PC-3 (cell line): ENCODE data around the gene MINDY3. TPM values are rescaled to one million over a fixed set of nuclear protein-coding genes. Genes with fewer than 3 reads are reported as not detected.

Source experiments
- ATAC-seq: fragments of 200-7000 bp; cut with Tn5 transposase; 2 replicates; pipeline ENCODE4 v1.9.1; 2020; ENCODE audit warnings: mild to moderate bottlenecking, moderate library complexity
- BruUV-seq: library from RNA; stranded (reverse); fragments of 400-500 nt; replicated peaks from 2 replicates; lab custom pipeline; 2021; lab: Mats Ljungman, UMichigan
- CTCF ChIA-PET: fragments of 300-600 bp; sonication (Branson Sonifier 250); formaldehyde crosslinking; loops from one replicate; lab custom pipeline; 2022; ENCODE audit warnings: antibody characterized with exemption; lab: Charles Lee
- POLR2A ChIA-PET: fragments of 300-600 bp; sonication (Branson Sonifier 250); formaldehyde crosslinking; loops from one replicate; lab custom pipeline; 2022; ENCODE audit warnings: antibody characterized with exemption; ENCODE audit not compliant: unreplicated experiment; lab: Charles Lee
- DNase-seq: peaks from one replicate; pipeline ENCODE4 v3.0.0-alpha.2; 2015
- H2AFZ ChIP-seq: fragments of 300-600 bp; sonication (generic); 2 replicates; pipeline ENCODE4 v1.6.0; 2016; ENCODE audit warnings: antibody characterized with exemption, low read length
- H3F3A ChIP-seq: fragments of 300-600 bp; sonication (generic); one replicate; pipeline ENCODE4 v1.6.0; 2017; ENCODE audit warnings: antibody characterized with exemption, low read length, control low read depth, mild to moderate bottlenecking; ENCODE audit not compliant: unreplicated experiment
- H3K27ac ChIP-seq: fragments of 300-600 bp; sonication (generic); 2 replicates; pipeline ENCODE4 v1.5.1; 2016; ENCODE audit warnings: mild to moderate bottlenecking, low read length
- H3K27me3 ChIP-seq: fragments of 300-600 bp; sonication (generic); 2 replicates; pipeline ENCODE4 v1.6.1; 2016; ENCODE audit warnings: low read length, mixed read lengths
- H3K36me3 ChIP-seq: fragments of 300-600 bp; sonication (generic); 2 replicates; pipeline ENCODE4 v1.6.1; 2016; ENCODE audit warnings: low read depth, mixed run types, low read length, mixed read lengths
- H3K4me1 ChIP-seq: fragments of 300-600 bp; sonication (generic); 2 replicates; pipeline ENCODE4 v1.5.1; 2016; ENCODE audit warnings: low read length; ENCODE audit not compliant: insufficient read depth
- H3K4me2 ChIP-seq: fragments of 300-600 bp; sonication (generic); 2 replicates; pipeline ENCODE4 v1.6.0; 2016; ENCODE audit warnings: low read length
- H3K4me3 ChIP-seq: fragments of 300-600 bp; sonication (generic); 2 replicates; pipeline ENCODE4 v1.5.1; 2016; ENCODE audit warnings: mild to moderate bottlenecking, low read length, mixed read lengths
- H3K79me2 ChIP-seq: fragments of 300-600 bp; sonication (generic); 2 replicates; pipeline ENCODE4 v1.6.1; 2017; ENCODE audit warnings: low read length, mixed read lengths
- H3K9ac ChIP-seq: fragments of 300-600 bp; sonication (generic); 2 replicates; pipeline ENCODE4 v1.6.0; 2016; ENCODE audit warnings: mild to moderate bottlenecking, low read length
- H3K9me2 ChIP-seq: fragments of 300-600 bp; sonication (generic); replicated peaks from 2 replicates; pipeline ENCODE4 v1.6.1; 2016; ENCODE audit warnings: mixed run types, low read length, mixed read lengths
- H3K9me3 ChIP-seq: fragments of 300-600 bp; sonication (generic); 2 replicates; pipeline ENCODE4 v1.6.1; 2016; ENCODE audit warnings: low read length, mixed read lengths
- H4K20me1 ChIP-seq: fragments of 300-600 bp; sonication (generic); 2 replicates; pipeline ENCODE4 v1.6.1; 2016; ENCODE audit warnings: low read length, mixed read lengths
- CTCF ChIP-seq: fragments of 300-600 bp; sonication (generic); conservative IDR thresholded peaks from 2 replicates; pipeline ENCODE4 v1.5.1; 2017; ENCODE audit warnings: antibody characterized with exemption, low read depth, mild to moderate bottlenecking, low read length
- EZH2 ChIP-seq: fragments of 300-600 bp; sonication (generic); IDR thresholded peaks from one replicate; pipeline ENCODE4 v1.6.1; 2017; ENCODE audit warnings: antibody characterized with exemption, mild to moderate bottlenecking, low read length; ENCODE audit not compliant: unreplicated experiment
- EZH2phosphoT487 ChIP-seq: fragments of 300-600 bp; sonication (generic); IDR thresholded peaks from 2 replicates; pipeline ENCODE4 v1.6.1; 2018; ENCODE audit warnings: mild to moderate bottlenecking, antibody characterized with exemption, low read length, borderline replicate concordance
- intact Hi-C: fragments of 100-400 bp; cut with micrococcal nuclease; formaldehyde crosslinking; loops from 2 replicates; pipeline ENCODE4 v1.9.0; 2023
- total RNA-seq: library from RNA; depleted of rRNA; stranded (reverse); fragments of >200 nt; gene quantifications from 2 replicates; pipeline ENCODE4 v1.2.3, GENCODE V29; 2014

The MINDY3 gene
- total RNA-seq, 1 experiment from 2014 or later: 9.5 TPM

GRCh38 chr10:15881542-15881941 is 21.2 kb upstream of the MINDY3 start:
- intact Hi-C loops: no loop called here

GRCh38 chr10:15879663-15880062 is 19.4 kb upstream of the MINDY3 start:
- POLR2A ChIA-PET: no interaction called here
- no TSS peak for BruUV-seq
- no peaks in the 10 kb centered on the region for H3K4me1 ChIP-seq
- no peak overlapping the region for H3K4me3 ChIP-seq
- no peaks in the 10 kb centered on the region for H3F3A ChIP-seq
- H3K9me3 ChIP-seq: no peaks in the 10 kb centered on the region
- no peak overlapping the region for H3K9ac ChIP-seq
- DNase-seq (no peak), ATAC-seq (no peak)
- no peaks in the 10 kb centered on the region for H3K36me3 ChIP-seq
- no peaks in the 10 kb centered on the region for H3K9me2 ChIP-seq
- H3K79me2 ChIP-seq: no peaks in the 10 kb centered on the region
- CTCF ChIA-PET: interaction anchor here (0.6 kb wide), 1 partner anchor 546 kb away, joined by 6 read pairs; no protein-coding TSS in a partner anchor
- intact Hi-C loops: loop anchor here (1.0 kb wide), 2 partner anchors 666 to 898 kb away; no protein-coding TSS in a partner anchor
- H3K27ac ChIP-seq: no peak overlapping the region
- no peaks in the 10 kb centered on the region for H4K20me1 ChIP-seq
- H3K4me2 ChIP-seq: no peak overlapping the region
- TF ChIP-seq EZH2: no peak
- TF ChIP-seq EZH2phosphoT487: no peak
- TF ChIP-seq CTCF: no peak
- H2AFZ ChIP-seq: no peak overlapping the region
- no peaks in the 10 kb centered on the region for H3K27me3 ChIP-seq

More at GRCh38 chr10:15881542-15881941, 21.2 kb upstream of the MINDY3 start:
- H3K27ac ChIP-seq: no peak overlapping the region
- ATAC-seq (no peak), DNase-seq (no peak)
- BruUV-seq: no TSS peak
- no peak overlapping the region for H3K9ac ChIP-seq
- TF ChIP-seq CTCF (no peak), EZH2phosphoT487 (no peak), EZH2 (no peak)
- H3K9me3 ChIP-seq: no peaks in the 10 kb centered on the region
- no peaks in the 10 kb centered on the region for H3K36me3 ChIP-seq
- no peaks in the 10 kb centered on the region for H4K20me1 ChIP-seq
- H3K4me3 ChIP-seq: no peak overlapping the region
- no peaks in the 10 kb centered on the region for H3K9me2 ChIP-seq
- no peak overlapping the region for H3K4me2 ChIP-seq
- POLR2A ChIA-PET: no interaction called here
- CTCF ChIA-PET: interaction anchor here (0.6 to 1.1 kb wide), 2 partner anchors 17 to 903 kb away, joined by 3 read pairs; no protein-coding TSS in a partner anchor
- no peak overlapping the region for H2AFZ ChIP-seq
- H3K79me2 ChIP-seq: no peaks in the 10 kb centered on the region
- no peaks in the 10 kb centered on the region for H3F3A ChIP-seq
- H3K27me3 ChIP-seq: no peaks in the 10 kb centered on the region
- H3K4me1 ChIP-seq: no peaks in the 10 kb centered on the region

- Histone ChIP-seq H3K27me3 (no peaks in the 10 kb centered on the region), H3F3A (no peaks in the 10 kb centered on the region), H3K79me2 (no peaks in the 10 kb centered on the region), H3K9ac (no peak overlapping the region), H3K36me3 (no peaks in the 10 kb centered on the region), H3K27ac (no peak overlapping the region), H3K4me2 (no peak overlapping the region), H4K20me1 (no peaks in the 10 kb centered on the region), H2AFZ (no peak overlapping the region), H3K4me1 (no peaks in the 10 kb centered on the region), H3K4me3 (no peak overlapping the region), H3K9me2 (no peaks in the 10 kb centered on the region), H3K9me3 (no peaks in the 10 kb centered on the region)
- TF ChIP-seq EZH2 (no peak), CTCF (peak; percentile 69)
- ATAC-seq (peak; percentile 31; the same call in 1 of the 2 replicates), DNase-seq (peak; percentile 47)
- BruUV-seq: no TSS peak
- ChIA-PET POLR2A (no interaction called here), CTCF (interaction anchor here (0.6 kb wide), 1 partner anchor 547 kb away, joined by 6 read pairs; no protein-coding TSS in a partner anchor)
- intact Hi-C loops: loop anchor here (1.0 kb wide), 2 partner anchors 666 to 898 kb away; no protein-coding TSS in a partner anchor
Measured at GRCh38 chr10:15879058-15879457, 18.8 kb upstream of the MINDY3 start.
